ENCODE results near the gene ZNF385A.

DNA sequence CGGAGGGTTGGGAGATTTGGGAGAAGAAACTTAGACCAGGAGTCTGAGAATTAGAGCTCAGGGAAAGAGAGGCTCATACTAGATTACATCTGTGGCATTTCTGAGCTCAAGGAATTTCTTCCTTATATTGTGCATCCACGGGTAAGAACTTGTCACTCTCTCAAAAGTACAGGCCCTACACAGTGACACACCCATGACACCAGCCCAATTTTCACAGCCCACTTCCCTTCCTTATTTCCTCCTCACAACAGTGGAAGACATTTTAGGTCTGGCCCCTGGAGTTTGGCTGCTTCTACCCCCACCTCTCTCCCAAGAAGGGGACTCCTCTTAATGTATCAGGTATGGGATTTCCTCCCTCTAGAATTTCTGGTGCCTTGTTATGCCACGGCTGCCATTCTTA is 9.2 kb upstream of the ZNF385A start:
- TF ChIP-seq, protein P1, sequence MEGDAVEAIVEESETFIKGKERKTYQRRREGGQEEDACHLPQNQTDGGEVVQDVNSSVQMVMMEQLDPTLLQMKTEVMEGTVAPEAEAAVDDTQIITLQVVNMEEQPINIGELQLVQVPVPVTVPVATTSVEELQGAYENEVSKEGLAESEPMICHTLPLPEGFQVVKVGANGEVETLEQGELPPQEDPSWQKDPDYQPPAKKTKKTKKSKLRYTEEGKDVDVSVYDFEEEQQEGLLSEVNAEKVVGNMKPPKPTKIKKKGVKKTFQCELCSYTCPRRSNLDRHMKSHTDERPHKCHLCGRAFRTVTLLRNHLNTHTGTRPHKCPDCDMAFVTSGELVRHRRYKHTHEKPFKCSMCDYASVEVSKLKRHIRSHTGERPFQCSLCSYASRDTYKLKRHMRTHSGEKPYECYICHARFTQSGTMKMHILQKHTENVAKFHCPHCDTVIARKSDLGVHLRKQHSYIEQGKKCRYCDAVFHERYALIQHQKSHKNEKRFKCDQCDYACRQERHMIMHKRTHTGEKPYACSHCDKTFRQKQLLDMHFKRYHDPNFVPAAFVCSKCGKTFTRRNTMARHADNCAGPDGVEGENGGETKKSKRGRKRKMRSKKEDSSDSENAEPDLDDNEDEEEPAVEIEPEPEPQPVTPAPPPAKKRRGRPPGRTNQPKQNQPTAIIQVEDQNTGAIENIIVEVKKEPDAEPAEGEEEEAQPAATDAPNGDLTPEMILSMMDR (IDR thresholded peaks at IDR 0.05) = no peak
- TF ChIP-seq POLR2A (IDR thresholded peaks at IDR 0.05) = no peak

Measured in heart left ventricle (tissue), 13 donors.